GM10266 (cell line): ENCODE results near the gene TNFAIP1.

ENCODE experiments used
- DNase-seq: peaks from one replicate; pipeline ENCODE4 v3.0.0; 2012; ENCODE audit errors: extremely low spot score
- CTCF ChIP-seq: IDR thresholded peaks from 2 replicates; pipeline ENCODE4 v1.5.1; 2012; ENCODE audit warnings: mild to moderate bottlenecking, low read depth; ENCODE audit not compliant: control insufficient read depth, insufficient read depth; ENCODE audit errors: missing control alignments

Gene TNFAIP1

GRCh38 chr17:28363776-28364650 lies 28.5 kb downstream of the TNFAIP1 start:
- DNase-seq: no peak
- TF ChIP-seq CTCF: no peak

GRCh38 chr17:28364665-28365363 lies 29.3 kb downstream of the TNFAIP1 start, which contains the start of gene SEBOX:
SEBOX (minus strand) TSS chr17:28365199; CDS start chr17:28365151, 48 bp downstream.
- no peak for TF ChIP-seq CTCF

GRCh38 chr17:28365487-28365886 lies 29.9 kb downstream of the TNFAIP1 start:
- no peak for DNase-seq
- no peak for TF ChIP-seq CTCF

More at GRCh38 chr17:28364665-28365363, 29.3 kb downstream of the TNFAIP1 start, which contains the start of gene SEBOX:
- no peak for DNase-seq

- TF ChIP-seq CTCF: no peak
- no peak for DNase-seq
Observed at GRCh38 chr17:28366605-28367004, 31.0 kb downstream of the TNFAIP1 start.

- no peak for TF ChIP-seq CTCF
- no peak for DNase-seq
Observed at GRCh38 chr17:28367641-28368305, 32.2 kb downstream of the TNFAIP1 start.

GRCh38 chr17:28368306-28368831 lies 32.8 kb downstream of the TNFAIP1 start:
- TF ChIP-seq CTCF: no peak
- DNase-seq: no peak
